HepG2 (cell line): ENCODE results near the gene CAMSAP1. TPM values are rescaled to one million over a fixed set of nuclear protein-coding genes. Genes with fewer than 3 reads are reported as not detected.
"Not testable (repeated sequence)": the region's sequence is repeated elsewhere in the genome, so short reads cannot be mapped to it uniquely, and the experiment has no call there.

Source experiments
- ATAC-seq: fragments of 200-7000 bp; cut with Tn5 transposase; 3 replicates; pipeline ENCODE4 v1.9.1; 2020; ENCODE audit warnings: mild to moderate bottlenecking, moderate library complexity
- BruUV-seq: library from RNA; stranded (reverse); fragments of 400-500 nt; replicated peaks from 2 replicates; lab custom pipeline; 2021; lab: Mats Ljungman, UMichigan
- CTCF ChIA-PET: fragments of 300-600 bp; formaldehyde crosslinking; extraction: SDS; loops from one replicate; lab custom pipeline; 2021; ENCODE audit warnings: low total read pairs, inconsistent platforms, low intra/inter-chr PET ratio; lab: Yijun Ruan, JAX
- POLR2A ChIA-PET: fragments of 350-600 bp; sonication (Branson Sonifier 250); formaldehyde crosslinking; loops from one replicate; lab custom pipeline; 2020; ENCODE audit warnings: antibody characterized with exemption, inconsistent platforms; lab: Yijun Ruan, JAX
- DNase-seq: peaks from one replicate; pipeline ENCODE4 v3.0.0-alpha.2; 2015; ENCODE audit warnings: low spot score
- FAIRE-seq: peaks from 3 replicates; lab custom pipeline; 2011; peaks lifted over from hg19 to GRCh38; lab: Jason Lieb, UNC
- H2AFZ ChIP-seq: one replicate; pipeline ENCODE4 v1.6.1; 2011; ENCODE audit warnings: low read length, inconsistent platforms
- H3K27ac ChIP-seq: fragments of 300-600 bp; 3 replicates; pipeline ENCODE4 v1.8.0; 2011; ENCODE audit warnings: mixed run types, mild to moderate bottlenecking, mixed read lengths, low read length, inconsistent platforms; ENCODE audit not compliant: insufficient read depth; ENCODE audit errors: extremely low read length
- H3K27me3 ChIP-seq, 2 experiments: fragments of 200-600 bp in 1 of 2; 2 replicates in 1 of 2; 3 replicates in 1 of 2; pipeline versions ENCODE4 v1.6.0 to v1.8.0; 2011; ENCODE audit warnings: low read length in 2 of 2, mild to moderate bottlenecking in 2 of 2, moderate library complexity in 2 of 2, inconsistent platforms in 1 of 2; ENCODE audit not compliant: insufficient read depth in 2 of 2, control insufficient read depth in 1 of 2
- H3K36me3 ChIP-seq, 2 experiments: fragments of 200-600 bp in 1 of 2; replicated peaks in 1 of 2; 2 replicates in 1 of 2; 3 replicates in 1 of 2; pipeline versions ENCODE4 v1.5.1 to v1.8.0; 2011; ENCODE audit warnings: low read length in 2 of 2, inconsistent platforms in 1 of 2; ENCODE audit not compliant: insufficient read depth in 2 of 2, control insufficient read depth in 1 of 2
- H3K4me1 ChIP-seq: 2 replicates; pipeline ENCODE4 v1.5.1; 2012; ENCODE audit warnings: low read length, inconsistent platforms; ENCODE audit not compliant: insufficient read depth
- H3K4me2 ChIP-seq: 2 replicates; pipeline ENCODE4 v1.6.0; 2011; ENCODE audit warnings: low read depth, low read length, inconsistent platforms
- H3K4me3 ChIP-seq, 3 experiments: fragments of 200-600 bp in 1 of 3; sonication (generic), shearing (Covaris generic) in 1 of 3; replicated peaks in 1 of 3; 2 replicates each; pipeline ENCODE4 v1.5.1; 2011 to 2016; ENCODE audit warnings: low read length in 3 of 3, inconsistent platforms in 2 of 3, low read depth in 2 of 3, mild to moderate bottlenecking in 2 of 3, control low read depth in 1 of 3, mixed read lengths in 1 of 3; ENCODE audit not compliant: insufficient read depth in 1 of 3
- H3K79me2 ChIP-seq: one replicate; pipeline ENCODE4 v1.6.1; 2011; ENCODE audit warnings: low read length, inconsistent platforms; ENCODE audit not compliant: insufficient read depth
- H3K9ac ChIP-seq: 2 replicates; pipeline ENCODE4 v1.6.0; 2011; ENCODE audit warnings: mild to moderate bottlenecking, low read depth, low read length, inconsistent platforms; ENCODE audit not compliant: insufficient read depth
- H3K9me3 ChIP-seq: 2 replicates; pipeline ENCODE4 v1.5.1; 2012; ENCODE audit warnings: mild to moderate bottlenecking, low read length
- H4K20me1 ChIP-seq: 2 replicates; pipeline ENCODE4 v1.6.0; 2011; ENCODE audit warnings: inconsistent platforms, mild to moderate bottlenecking, low read length, moderate library complexity; ENCODE audit not compliant: insufficient read depth
- ADNP ChIP-seq: sonication (generic); formaldehyde crosslinking; IDR thresholded peaks from 2 replicates; pipeline ENCODE4 v1.4.0; 2020; ENCODE audit warnings: missing genetic modification reagents
- ELF1 ChIP-seq: sonication (generic); formaldehyde crosslinking; IDR thresholded peaks from 2 replicates; pipeline ENCODE4 v1.4.0; 2020; ENCODE audit warnings: missing genetic modification reagents
- FOXM1 ChIP-seq: sonication (generic); formaldehyde crosslinking; IDR thresholded peaks from 2 replicates; pipeline ENCODE4 v1.5.0; 2020; ENCODE audit warnings: missing genetic modification reagents
- KLF9 ChIP-seq: IDR thresholded peaks from 2 replicates; pipeline ENCODE4 v1.6.1; 2016; ENCODE audit warnings: low read depth
- KMT2B ChIP-seq: IDR thresholded peaks from 2 replicates; pipeline ENCODE4 v1.6.1; 2016; ENCODE audit warnings: missing genetic modification reagents, missing compliant biosample characterization
- SOX5 ChIP-seq: IDR thresholded peaks from 2 replicates; pipeline ENCODE4 v1.6.1; 2016; ENCODE audit warnings: borderline replicate concordance
- XBP1 ChIP-seq: sonication (generic); formaldehyde crosslinking; IDR thresholded peaks from 2 replicates; pipeline ENCODE4 v1.5.0; 2020; ENCODE audit warnings: missing genetic modification reagents
- ZEB1 ChIP-seq: IDR thresholded peaks from 2 replicates; pipeline ENCODE4 v1.6.1; 2012; ENCODE audit warnings: mild to moderate bottlenecking, low read depth, inconsistent platforms; ENCODE audit not compliant: insufficient replicate concordance
- ZNF772 ChIP-seq: sonication (generic); formaldehyde crosslinking; IDR thresholded peaks from 2 replicates; pipeline ENCODE4 v1.5.0; 2020; ENCODE audit warnings: mild to moderate bottlenecking, missing genetic modification reagents
- WGBS: methylation state at CpG from one replicate; pipeline ENCODE4 v1.1.6; 2017; ENCODE audit warnings: low lambda C conversion rate; 5-methylcytosine and 5-hydroxymethylcytosine counted together
- in situ Hi-C: cut with HindIII; loops from 2 replicates; pipeline ENCODE4 v1.10.0; 2017; ENCODE audit warnings: low pct_unique_long_range_greater_than_20kb; ENCODE audit not compliant: extremely low pct_ligation_motif_present
- intact Hi-C: fragments of 100-400 bp; cut with micrococcal nuclease; formaldehyde crosslinking; loops from one replicate; pipeline ENCODE4 v1.10.0; 2022; ENCODE audit not compliant: unreplicated experiment
- polyA plus RNA-seq, 8 experiments: library from polyadenylated mRNA; depleted of rRNA in 3 of 8; stranded (reverse) in 7 of 8; unstranded in 1 of 8; fragments of >200 nt; fragmentation: Illumina TruSeq in 4 of 8; extraction: Trizol in 4 of 8; gene quantifications; 2 replicates each; pipeline versions ENCODE4 v1.2.1 to v1.2.3, GENCODE V29; 2011 to 2016; ENCODE audit warnings: low read depth in 4 of 8, missing spikeins in 1 of 8, mixed read lengths in 1 of 8; ENCODE audit not compliant: insufficient read depth in 1 of 8
- total RNA-seq, 5 experiments: library from RNA; depleted of rRNA; stranded (reverse); fragments of >200 nt; fragmentation: Illumina TruSeq; extraction: Trizol; gene quantifications; 2 replicates each; pipeline ENCODE4 v1.2.3, GENCODE V29; 2016; ENCODE audit warnings: low read depth in 1 of 5
- TF ChIP-seq, protein P1 (sequence below): sonication (generic); formaldehyde crosslinking; IDR thresholded peaks from 2 replicates; pipeline ENCODE4 v1.4.0; 2020; ENCODE audit warnings: missing genetic modification reagents, borderline replicate concordance
- TF ChIP-seq, protein P2 (sequence below): sonication (generic); formaldehyde crosslinking; IDR thresholded peaks from 2 replicates; pipeline ENCODE4 v1.5.1; 2020; ENCODE audit warnings: mild to moderate bottlenecking, missing genetic modification reagents, borderline replicate concordance

Gene CAMSAP1
- total and polyA plus RNA-seq, 2 of the 13 experiments (the other 11 are each of a cell fraction or from before 2014, with no cell fraction given) = 3.8 to 12.4 TPM

DNA sequence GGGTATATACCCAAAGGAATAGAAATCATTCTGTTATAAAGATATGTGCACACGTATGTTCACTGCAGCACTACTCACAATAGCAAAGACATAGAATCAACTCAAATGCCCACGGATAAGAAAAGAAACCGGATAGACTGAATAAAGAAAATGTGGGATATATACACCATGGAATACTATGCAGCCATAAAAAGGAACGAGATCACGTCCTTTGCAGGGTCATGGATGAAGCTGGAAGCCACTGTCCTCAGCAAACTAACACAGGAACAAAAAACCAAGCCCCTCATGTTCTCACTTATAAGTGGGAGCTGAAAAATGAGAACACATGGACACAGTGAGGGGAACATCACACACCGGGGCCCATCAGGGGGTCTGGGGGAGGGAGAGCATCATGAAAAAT, 36.3 kb upstream of the CAMSAP1 start:
- H3K27ac ChIP-seq, H3K9ac ChIP-seq, BruUV-seq, DNase-seq, H3K4me1 ChIP-seq, H2AFZ ChIP-seq, CTCF ChIA-PET, POLR2A ChIA-PET, H4K20me1 ChIP-seq, H3K27me3 ChIP-seq, ATAC-seq, in situ Hi-C loops, intact Hi-C loops, H3K4me2 ChIP-seq, FAIRE-seq, H3K4me3 ChIP-seq, H3K79me2 ChIP-seq, H3K9me3 ChIP-seq: not testable (repeated sequence)
- peaks cover 19 to 57% of the 10 kb centered on the region in 2 experiments; a peak in 4 of 5 replicates for H3K36me3 ChIP-seq
- 99% methylated on average over 5 of the region's 6 CpGs for WGBS

DNA sequence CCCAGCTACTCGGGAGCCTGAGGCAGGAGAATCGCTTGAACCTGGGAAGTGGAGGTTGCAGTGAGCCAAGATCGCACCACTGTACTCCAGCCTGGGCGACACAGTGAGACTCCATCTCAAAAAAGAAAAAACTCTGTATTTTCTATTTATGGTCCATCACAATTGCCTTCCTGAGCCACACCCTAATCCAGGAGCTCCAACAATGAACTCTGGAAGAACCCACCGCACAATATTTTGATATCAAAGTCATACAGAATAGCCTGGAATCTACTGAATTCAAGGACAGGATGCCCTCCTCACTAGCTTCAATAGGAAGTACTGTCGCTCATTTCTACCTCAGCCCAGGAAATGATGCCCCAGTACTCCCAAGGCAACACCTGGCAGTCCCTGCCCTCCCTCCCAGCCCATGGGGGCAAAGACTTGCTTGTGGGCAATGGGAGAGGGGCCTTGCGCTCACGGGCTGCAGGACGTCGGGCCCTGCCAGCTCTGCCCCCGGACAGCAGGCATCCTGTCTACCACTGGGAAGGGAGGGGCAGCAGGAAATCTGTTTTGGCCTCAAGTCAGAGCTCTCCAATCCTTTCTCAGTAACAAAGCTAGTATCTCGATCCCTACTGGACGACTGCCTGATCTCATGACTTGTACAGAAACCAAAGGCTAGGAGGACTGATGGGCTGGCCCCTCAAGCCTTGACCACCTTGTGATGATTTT, 34.1 kb upstream of the CAMSAP1 start:
- Histone ChIP-seq H3K9ac (no peak overlapping the region), H3K4me3 (no peak overlapping the region), H4K20me1 (no peaks in the 10 kb centered on the region), H3K27me3 (no peaks in the 10 kb centered on the region), H3K36me3 (peaks cover 13 to 61% of the 10 kb centered on the region in 2 experiments), H3K9me3 (no peaks in the 10 kb centered on the region)
- ChIA-PET POLR2A (no interaction called here), CTCF (no interaction called here)
- DNase-seq = no peak
- no peak for ATAC-seq
- no TSS peak for BruUV-seq
- intact Hi-C loops = no loop called here
- TF ChIP-seq, protein P1, sequence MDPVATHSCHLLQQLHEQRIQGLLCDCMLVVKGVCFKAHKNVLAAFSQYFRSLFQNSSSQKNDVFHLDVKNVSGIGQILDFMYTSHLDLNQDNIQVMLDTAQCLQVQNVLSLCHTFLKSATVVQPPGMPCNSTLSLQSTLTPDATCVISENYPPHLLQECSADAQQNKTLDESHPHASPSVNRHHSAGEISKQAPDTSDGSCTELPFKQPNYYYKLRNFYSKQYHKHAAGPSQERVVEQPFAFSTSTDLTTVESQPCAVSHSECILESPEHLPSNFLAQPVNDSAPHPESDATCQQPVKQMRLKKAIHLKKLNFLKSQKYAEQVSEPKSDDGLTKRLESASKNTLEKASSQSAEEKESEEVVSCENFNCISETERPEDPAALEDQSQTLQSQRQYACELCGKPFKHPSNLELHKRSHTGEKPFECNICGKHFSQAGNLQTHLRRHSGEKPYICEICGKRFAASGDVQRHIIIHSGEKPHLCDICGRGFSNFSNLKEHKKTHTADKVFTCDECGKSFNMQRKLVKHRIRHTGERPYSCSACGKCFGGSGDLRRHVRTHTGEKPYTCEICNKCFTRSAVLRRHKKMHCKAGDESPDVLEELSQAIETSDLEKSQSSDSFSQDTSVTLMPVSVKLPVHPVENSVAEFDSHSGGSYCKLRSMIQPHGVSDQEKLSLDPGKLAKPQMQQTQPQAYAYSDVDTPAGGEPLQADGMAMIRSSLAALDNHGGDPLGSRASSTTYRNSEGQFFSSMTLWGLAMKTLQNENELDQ (CRISPR knock-in tag) = no peak
- no peak for TF ChIP-seq ZEB1
- TF ChIP-seq ELF1 = no peak
- TF ChIP-seq, protein P2, sequence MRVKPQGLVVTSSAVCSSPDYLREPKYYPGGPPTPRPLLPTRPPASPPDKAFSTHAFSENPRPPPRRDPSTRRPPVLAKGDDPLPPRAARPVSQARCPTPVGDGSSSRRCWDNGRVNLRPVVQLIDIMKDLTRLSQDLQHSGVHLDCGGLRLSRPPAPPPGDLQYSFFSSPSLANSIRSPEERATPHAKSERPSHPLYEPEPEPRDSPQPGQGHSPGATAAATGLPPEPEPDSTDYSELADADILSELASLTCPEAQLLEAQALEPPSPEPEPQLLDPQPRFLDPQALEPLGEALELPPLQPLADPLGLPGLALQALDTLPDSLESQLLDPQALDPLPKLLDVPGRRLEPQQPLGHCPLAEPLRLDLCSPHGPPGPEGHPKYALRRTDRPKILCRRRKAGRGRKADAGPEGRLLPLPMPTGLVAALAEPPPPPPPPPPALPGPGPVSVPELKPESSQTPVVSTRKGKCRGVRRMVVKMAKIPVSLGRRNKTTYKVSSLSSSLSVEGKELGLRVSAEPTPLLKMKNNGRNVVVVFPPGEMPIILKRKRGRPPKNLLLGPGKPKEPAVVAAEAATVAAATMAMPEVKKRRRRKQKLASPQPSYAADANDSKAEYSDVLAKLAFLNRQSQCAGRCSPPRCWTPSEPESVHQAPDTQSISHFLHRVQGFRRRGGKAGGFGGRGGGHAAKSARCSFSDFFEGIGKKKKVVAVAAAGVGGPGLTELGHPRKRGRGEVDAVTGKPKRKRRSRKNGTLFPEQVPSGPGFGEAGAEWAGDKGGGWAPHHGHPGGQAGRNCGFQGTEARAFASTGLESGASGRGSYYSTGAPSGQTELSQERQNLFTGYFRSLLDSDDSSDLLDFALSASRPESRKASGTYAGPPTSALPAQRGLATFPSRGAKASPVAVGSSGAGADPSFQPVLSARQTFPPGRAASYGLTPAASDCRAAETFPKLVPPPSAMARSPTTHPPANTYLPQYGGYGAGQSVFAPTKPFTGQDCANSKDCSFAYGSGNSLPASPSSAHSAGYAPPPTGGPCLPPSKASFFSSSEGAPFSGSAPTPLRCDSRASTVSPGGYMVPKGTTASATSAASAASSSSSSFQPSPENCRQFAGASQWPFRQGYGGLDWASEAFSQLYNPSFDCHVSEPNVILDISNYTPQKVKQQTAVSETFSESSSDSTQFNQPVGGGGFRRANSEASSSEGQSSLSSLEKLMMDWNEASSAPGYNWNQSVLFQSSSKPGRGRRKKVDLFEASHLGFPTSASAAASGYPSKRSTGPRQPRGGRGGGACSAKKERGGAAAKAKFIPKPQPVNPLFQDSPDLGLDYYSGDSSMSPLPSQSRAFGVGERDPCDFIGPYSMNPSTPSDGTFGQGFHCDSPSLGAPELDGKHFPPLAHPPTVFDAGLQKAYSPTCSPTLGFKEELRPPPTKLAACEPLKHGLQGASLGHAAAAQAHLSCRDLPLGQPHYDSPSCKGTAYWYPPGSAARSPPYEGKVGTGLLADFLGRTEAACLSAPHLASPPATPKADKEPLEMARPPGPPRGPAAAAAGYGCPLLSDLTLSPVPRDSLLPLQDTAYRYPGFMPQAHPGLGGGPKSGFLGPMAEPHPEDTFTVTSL (CRISPR knock-in tag) = no peak
- no peak for TF ChIP-seq SOX5 (CRISPR knock-in tag)
- no peak for TF ChIP-seq ZNF772
- TF ChIP-seq FOXM1 = no peak
- no peak for TF ChIP-seq ADNP (CRISPR knock-in tag)
- TF ChIP-seq KMT2B (CRISPR knock-in tag) = no peak
- no peak for TF ChIP-seq KLF9 (CRISPR knock-in tag)
- TF ChIP-seq XBP1 (CRISPR knock-in tag) = no peak
- TF ChIP-seq, all 625 proteins: peak for 0
- in situ Hi-C loops = no loop called here
- Histone ChIP-seq H2AFZ (no peak overlapping the region), H3K27ac (no peak overlapping the region), H3K79me2 (no peaks in the 10 kb centered on the region), H3K4me2 (no peak overlapping the region), H3K4me1 (no peaks in the 10 kb centered on the region)
- FAIRE-seq = no peak
- WGBS = 95% methylated on average over 10 of the region's 13 CpGs
